IMR-90 (cell line): ENCODE data around the gene CNOT10. TPM values are rescaled to one million over a fixed set of nuclear protein-coding genes. Genes with fewer than 3 reads are reported as not detected.

Experiments
- ATAC-seq: fragments of 200-7000 bp; cut with Tn5 transposase; 2 replicates; pipeline ENCODE4 v1.9.1; 2020; ENCODE audit warnings: low read depth, mild to moderate bottlenecking, moderate library complexity
- BruUV-seq: library from RNA; stranded (reverse); fragments of 400-500 nt; replicated peaks from 2 replicates; lab custom pipeline; 2021; lab: Mats Ljungman, UMichigan
- CTCF ChIA-PET: fragments of 300-600 bp; formaldehyde crosslinking; extraction: SDS; loops from one replicate; lab custom pipeline; 2021; ENCODE audit warnings: antibody characterized with exemption; lab: Yijun Ruan, JAX
- POLR2A ChIA-PET: fragments of 300-600 bp; sonication (Branson Sonifier 250); formaldehyde crosslinking; loops from one replicate; lab custom pipeline; 2022; ENCODE audit warnings: antibody characterized with exemption; ENCODE audit not compliant: unreplicated experiment; lab: Charles Lee
- DNase-seq: peaks from one replicate; pipeline ENCODE4 v3.0.0; 2013
- H2AFZ ChIP-seq: replicated peaks from 2 replicates; pipeline ENCODE3; 2013; ENCODE audit warnings: low read length, mild to moderate bottlenecking; ENCODE audit not compliant: poor library complexity
- H2AK5ac ChIP-seq: 2 replicates; pipeline ENCODE4 v1.6.1; 2013; ENCODE audit warnings: low read depth, low read length, inconsistent platforms
- H2AK9ac ChIP-seq: replicated peaks from 2 replicates; pipeline ENCODE3; 2013; ENCODE audit warnings: mild to moderate bottlenecking, low read depth, low read length, moderate library complexity; ENCODE audit not compliant: poor library complexity
- H2BK120ac ChIP-seq: 2 replicates; pipeline ENCODE4 v1.6.1; 2013; ENCODE audit warnings: low read depth, low read length, inconsistent platforms
- H2BK15ac ChIP-seq: 3 replicates; pipeline ENCODE4 v1.6.1; 2013; ENCODE audit warnings: low read depth, low read length, inconsistent platforms
- H2BK20ac ChIP-seq: 2 replicates; pipeline ENCODE4 v1.6.1; 2013; ENCODE audit warnings: low read depth, mild to moderate bottlenecking, inconsistent platforms, low read length, moderate library complexity
- H2BK5ac ChIP-seq: 2 replicates; pipeline ENCODE4 v1.6.1; 2013; ENCODE audit warnings: mild to moderate bottlenecking, low read depth, low read length, inconsistent platforms; ENCODE audit not compliant: poor library complexity, severe bottlenecking
- H3K14ac ChIP-seq: replicated peaks from 2 replicates; pipeline ENCODE4 v1.6.1; 2013; ENCODE audit warnings: low read depth, low read length, inconsistent platforms
- H3K18ac ChIP-seq: 2 replicates; pipeline ENCODE4 v1.6.1; 2013; ENCODE audit warnings: low read depth, low read length, control low read depth
- H3K23ac ChIP-seq: 2 replicates; pipeline ENCODE4 v1.6.1; 2013; ENCODE audit warnings: low read depth, low read length, inconsistent platforms
- H3K27ac ChIP-seq: 2 replicates; pipeline ENCODE4 v1.5.1; 2013; ENCODE audit warnings: mild to moderate bottlenecking, control low read depth, low read length; ENCODE audit not compliant: insufficient read depth
- H3K27me3 ChIP-seq: 2 replicates; pipeline ENCODE4 v1.6.1; 2013; ENCODE audit warnings: low read length; ENCODE audit not compliant: control insufficient read depth, insufficient read depth
- H3K36me3 ChIP-seq: 2 replicates; pipeline ENCODE4 v1.6.1; 2013; ENCODE audit warnings: low read length, mixed read lengths; ENCODE audit not compliant: control insufficient read depth, insufficient read depth
- H3K4ac ChIP-seq: 2 replicates; pipeline ENCODE4 v1.6.1; 2013; ENCODE audit warnings: low read depth, low read length, inconsistent platforms
- H3K4me1 ChIP-seq: 2 replicates; pipeline ENCODE4 v1.6.1; 2013; ENCODE audit warnings: low read length, mixed read lengths; ENCODE audit not compliant: control insufficient read depth, insufficient read depth
- H3K4me2 ChIP-seq: 2 replicates; pipeline ENCODE4 v1.6.1; 2013; ENCODE audit warnings: low read depth, mild to moderate bottlenecking, control low read depth, low read length, moderate library complexity
- H3K4me3 ChIP-seq: 2 replicates; pipeline ENCODE4 v1.5.1; 2013; ENCODE audit warnings: low read depth, mild to moderate bottlenecking, control low read depth, low read length, moderate library complexity; ENCODE audit not compliant: insufficient read depth
- H3K56ac ChIP-seq: 2 replicates; pipeline ENCODE4 v1.6.1; 2013; ENCODE audit warnings: low read length, inconsistent platforms; ENCODE audit not compliant: insufficient read depth; ENCODE audit errors: extremely low read depth
- H3K79me1 ChIP-seq, 2 experiments: 2 replicates each; pipeline ENCODE4 v1.6.1; 2013; ENCODE audit warnings: low read length in 2 of 2, inconsistent platforms in 1 of 2, low read depth in 1 of 2
- H3K9ac ChIP-seq: 2 replicates; pipeline ENCODE4 v1.6.1; 2013; ENCODE audit warnings: low read depth, low read length, control low read depth
- H3K9me1 ChIP-seq: 2 replicates; pipeline ENCODE4 v1.6.1; 2013; ENCODE audit warnings: low read length, inconsistent platforms; ENCODE audit not compliant: insufficient read depth
- H3K9me3 ChIP-seq: 2 replicates; pipeline ENCODE4 v1.6.1; 2013; ENCODE audit warnings: low read length; ENCODE audit not compliant: control insufficient read depth, insufficient read depth
- H4K20me1 ChIP-seq: 2 replicates; pipeline ENCODE4 v1.6.1; 2013; ENCODE audit warnings: low read length, inconsistent platforms; ENCODE audit not compliant: insufficient read depth
- H4K5ac ChIP-seq: 2 replicates; pipeline ENCODE4 v1.6.1; 2013; ENCODE audit warnings: mild to moderate bottlenecking, low read depth, low read length, control low read depth
- H4K8ac ChIP-seq, 2 experiments: 2 replicates each; pipeline ENCODE4 v1.6.1; 2013; ENCODE audit warnings: low read depth in 2 of 2, low read length in 2 of 2, control low read depth in 1 of 2, inconsistent platforms in 1 of 2
- H4K91ac ChIP-seq: 2 replicates; pipeline ENCODE4 v1.6.1; 2013; ENCODE audit warnings: low read depth, low read length, inconsistent platforms; ENCODE audit not compliant: insufficient read depth
- CEBPB ChIP-seq: IDR thresholded peaks from 2 replicates; pipeline ENCODE4 v1.6.1; 2012; ENCODE audit warnings: low read depth, low read length, improper control_type of control experiment
- CTCF ChIP-seq: conservative IDR thresholded peaks from 2 replicates; pipeline ENCODE4 v1.5.1; 2012; ENCODE audit warnings: mild to moderate bottlenecking, low read depth, low read length, improper control_type of control experiment
- ELK1 ChIP-seq: fragments of 150-350 bp; IDR thresholded peaks from 2 replicates; pipeline ENCODE4 v1.6.1; 2016; ENCODE audit warnings: low read depth, mild to moderate bottlenecking, low read length, moderate library complexity, borderline replicate concordance
- MAFK ChIP-seq: IDR thresholded peaks from 2 replicates; pipeline ENCODE4 v1.6.1; 2012; ENCODE audit warnings: low read depth, low read length, improper control_type of control experiment
- MAZ ChIP-seq: IDR thresholded peaks from 2 replicates; pipeline ENCODE4 v1.6.1; 2012; ENCODE audit warnings: low read depth, mild to moderate bottlenecking, low read length, improper control_type of control experiment, moderate library complexity, borderline replicate concordance
- MXI1 ChIP-seq: IDR thresholded peaks from 2 replicates; pipeline ENCODE4 v1.6.1; 2012; ENCODE audit warnings: low read depth, mild to moderate bottlenecking, low read length, moderate library complexity, borderline replicate concordance
- NFE2L2 ChIP-seq: fragments of 150-350 bp; IDR thresholded peaks from 2 replicates; pipeline ENCODE4 v1.6.1; 2016; ENCODE audit warnings: low read depth, mild to moderate bottlenecking, low read length
- POLR2A ChIP-seq: IDR thresholded peaks from 2 replicates; pipeline ENCODE4 v1.6.1; 2012; ENCODE audit warnings: mild to moderate bottlenecking, low read depth, low read length
- RAD21 ChIP-seq: IDR thresholded peaks from 2 replicates; pipeline ENCODE4 v1.6.1; 2012; ENCODE audit warnings: low read length, improper control_type of control experiment
- RCOR1 ChIP-seq: IDR thresholded peaks from 2 replicates; pipeline ENCODE4 v1.6.1; 2012; ENCODE audit warnings: mild to moderate bottlenecking, low read length, improper control_type of control experiment; ENCODE audit not compliant: insufficient replicate concordance
- RFX5 ChIP-seq: IDR thresholded peaks from 2 replicates; pipeline ENCODE4 v1.8.0; 2012; ENCODE audit warnings: low read depth, mild to moderate bottlenecking, low read length, moderate library complexity
- WGBS, 2 experiments: methylation state at CpG; one replicate each; pipeline versions ENCODE4 v1.1.5 to v1.1.7; 2013; ENCODE audit warnings: missing lambda C conversion rate in 2 of 2; ENCODE audit not compliant: insufficient read length in 1 of 2; ENCODE audit errors: extremely low coverage in 2 of 2; 5-methylcytosine and 5-hydroxymethylcytosine counted together
- dilution Hi-C: fragments of 300-500 bp; cut with HindIII; formaldehyde crosslinking; loops from one replicate; pipeline ENCODE4 v1.14.3; 2018; ENCODE audit warnings: low sequenced_read_pairs; ENCODE audit not compliant: unreplicated experiment
- in situ Hi-C: fragments of 300-500 bp; cut with MboI; formaldehyde crosslinking; loops from 3 replicates; pipeline ENCODE4 v1.14.3; 2019; ENCODE audit warnings: low sequenced_read_pairs, inconsistent platforms, mixed read lengths
- intact Hi-C: fragments of 100-400 bp; cut with micrococcal nuclease; formaldehyde crosslinking; loops from 2 replicates; pipeline ENCODE4 v1.10.0; 2022
- polyA plus RNA-seq, 3 experiments: library from polyadenylated mRNA; depleted of rRNA; stranded (reverse); fragments of >200 nt; gene quantifications; 2 replicates each; pipeline ENCODE4 v1.2.3, GENCODE V29; 2012; ENCODE audit warnings: low replicate concordance in 1 of 3
- total RNA-seq: library from RNA; depleted of rRNA; stranded (reverse); fragments of >200 nt; gene quantifications from 2 replicates; pipeline ENCODE4 v1.2.3, GENCODE V29; 2012

The CNOT10 gene
- total and polyA plus RNA-seq, 2 of the 4 experiments (the other 2 are of a cell fraction) = 15.8 to 20.4 TPM

GRCh38 chr3:32759342-32759741, 74.4 kb downstream of the CNOT10 start:
- dilution Hi-C loops = no loop called here
- BruUV-seq = no TSS peak
- CTCF ChIA-PET = interaction anchor here (0.6 kb wide), 1 partner anchor 22 kb away, joined by 4 read pairs; no protein-coding TSS in a partner anchor

More at GRCh38 chr3:32759342-32759741, 74.4 kb downstream of the CNOT10 start:
- H3K23ac ChIP-seq = no peak overlapping the region
- no peak overlapping the region for H2BK5ac ChIP-seq
- 0 out of 2 replicates have a peak, but pooled peaks cover 3% of the 10 kb centered on the region for H4K20me1 ChIP-seq
- no peak overlapping the region for H4K91ac ChIP-seq
- no peak overlapping the region for H3K27ac ChIP-seq
- no peaks in the 10 kb centered on the region for H3K79me1 ChIP-seq
- TF ChIP-seq RAD21 (no peak), ELK1 (no peak), CEBPB (no peak), POLR2A (no peak), MXI1 (no peak), RCOR1 (no peak), RFX5 (no peak), MAZ (no peak), CTCF (no peak), NFE2L2 (no peak), MAFK (no peak)
- H3K36me3 ChIP-seq = peaks cover 8% of the 10 kb centered on the region
- H2AK9ac ChIP-seq = no peak overlapping the region
- in situ Hi-C loops (no loop called here), intact Hi-C loops (no loop called here)
- no peak overlapping the region for H3K9ac ChIP-seq
- no peak overlapping the region for H3K14ac ChIP-seq
- no peaks in the 10 kb centered on the region for H3K9me3 ChIP-seq
- H3K56ac ChIP-seq = no peak overlapping the region
- no peaks in the 10 kb centered on the region; the same call in 1 of the 2 replicates for H3K27me3 ChIP-seq
- WGBS, 2 experiments = 100% methylated on average over 1 of the region's 4 CpGs; no CpG with 5 or more reads in 1 of the 2 experiments
- H2AFZ ChIP-seq = no peak overlapping the region
- DNase-seq (no peak), ATAC-seq (no peak)
- H3K9me1 ChIP-seq = peaks cover 3% of the 10 kb centered on the region; the same call in 1 of the 2 replicates
- H3K4me2 ChIP-seq = no peak overlapping the region
- no peak overlapping the region for H2BK15ac ChIP-seq
- no peak overlapping the region for H3K4me3 ChIP-seq
- H4K5ac ChIP-seq = no peak overlapping the region
- POLR2A ChIA-PET = interaction anchor here (0.5 kb wide), 1 partner anchor 32 kb away, joined by 4 read pairs; no protein-coding TSS in a partner anchor
- no peak overlapping the region for H2BK20ac ChIP-seq
- no peak overlapping the region for H3K4ac ChIP-seq
- H2BK120ac ChIP-seq = no peak overlapping the region
- no peak overlapping the region for H2AK5ac ChIP-seq
- peaks cover 3% of the 10 kb centered on the region for H3K4me1 ChIP-seq
- H3K18ac ChIP-seq = no peak overlapping the region
- H4K8ac ChIP-seq = no peak overlapping the region
